GM12873 (cell line): Measurements from ENCODE around the gene LAIR2.

Experiments
- TF ChIP-seq, protein P1 (sequence below): IDR thresholded peaks from 2 replicates; pipeline ENCODE4 v1.5.1; 2012; ENCODE audit warnings: low read depth, mild to moderate bottlenecking, moderate library complexity, low read length, control low read depth; ENCODE audit not compliant: insufficient read depth; ENCODE audit errors: missing control alignments

Gene LAIR2

DNA sequence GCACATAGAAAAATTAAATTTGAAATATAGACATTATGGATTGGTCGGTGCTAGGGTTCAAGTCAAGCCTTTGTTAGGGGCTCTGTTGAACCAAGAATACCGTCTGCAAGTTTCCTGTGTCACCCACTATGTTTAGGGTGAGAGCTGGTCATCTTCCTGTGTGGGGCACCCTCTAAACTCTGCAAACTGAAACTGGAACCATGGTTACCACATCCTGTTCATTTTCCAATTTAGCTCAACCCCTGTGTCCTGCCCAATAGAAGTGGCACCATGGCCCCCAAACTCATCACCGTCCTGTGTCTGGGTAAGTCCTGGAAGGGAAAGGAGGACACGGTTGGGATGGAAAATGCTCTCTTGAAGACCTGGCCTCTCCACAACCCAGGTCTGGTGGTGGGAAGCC, 29.9 kb downstream of the LAIR2 start:
- TF ChIP-seq, protein P1, sequence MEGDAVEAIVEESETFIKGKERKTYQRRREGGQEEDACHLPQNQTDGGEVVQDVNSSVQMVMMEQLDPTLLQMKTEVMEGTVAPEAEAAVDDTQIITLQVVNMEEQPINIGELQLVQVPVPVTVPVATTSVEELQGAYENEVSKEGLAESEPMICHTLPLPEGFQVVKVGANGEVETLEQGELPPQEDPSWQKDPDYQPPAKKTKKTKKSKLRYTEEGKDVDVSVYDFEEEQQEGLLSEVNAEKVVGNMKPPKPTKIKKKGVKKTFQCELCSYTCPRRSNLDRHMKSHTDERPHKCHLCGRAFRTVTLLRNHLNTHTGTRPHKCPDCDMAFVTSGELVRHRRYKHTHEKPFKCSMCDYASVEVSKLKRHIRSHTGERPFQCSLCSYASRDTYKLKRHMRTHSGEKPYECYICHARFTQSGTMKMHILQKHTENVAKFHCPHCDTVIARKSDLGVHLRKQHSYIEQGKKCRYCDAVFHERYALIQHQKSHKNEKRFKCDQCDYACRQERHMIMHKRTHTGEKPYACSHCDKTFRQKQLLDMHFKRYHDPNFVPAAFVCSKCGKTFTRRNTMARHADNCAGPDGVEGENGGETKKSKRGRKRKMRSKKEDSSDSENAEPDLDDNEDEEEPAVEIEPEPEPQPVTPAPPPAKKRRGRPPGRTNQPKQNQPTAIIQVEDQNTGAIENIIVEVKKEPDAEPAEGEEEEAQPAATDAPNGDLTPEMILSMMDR = no peak

DNA sequence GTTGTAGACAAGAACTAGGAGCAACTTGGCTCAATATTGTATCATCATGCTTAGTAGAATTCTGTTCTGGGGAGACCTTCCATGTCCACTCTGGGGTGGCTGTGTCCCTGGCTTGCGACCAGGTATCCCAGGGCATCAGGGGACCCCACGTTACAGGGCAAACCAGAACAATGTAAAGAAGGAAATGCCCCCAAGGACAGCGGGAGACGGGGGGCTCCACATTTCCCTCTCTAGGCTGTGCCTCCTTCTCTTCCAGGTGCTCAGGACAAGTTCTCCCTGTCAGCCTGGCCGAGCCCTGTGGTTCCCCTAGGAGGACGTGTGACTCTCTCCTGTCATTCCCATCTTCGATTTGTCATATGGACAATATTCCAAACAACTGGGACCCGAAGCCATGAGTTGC, 30.8 kb downstream of the LAIR2 start:
- TF ChIP-seq, protein P1 = no peak

DNA sequence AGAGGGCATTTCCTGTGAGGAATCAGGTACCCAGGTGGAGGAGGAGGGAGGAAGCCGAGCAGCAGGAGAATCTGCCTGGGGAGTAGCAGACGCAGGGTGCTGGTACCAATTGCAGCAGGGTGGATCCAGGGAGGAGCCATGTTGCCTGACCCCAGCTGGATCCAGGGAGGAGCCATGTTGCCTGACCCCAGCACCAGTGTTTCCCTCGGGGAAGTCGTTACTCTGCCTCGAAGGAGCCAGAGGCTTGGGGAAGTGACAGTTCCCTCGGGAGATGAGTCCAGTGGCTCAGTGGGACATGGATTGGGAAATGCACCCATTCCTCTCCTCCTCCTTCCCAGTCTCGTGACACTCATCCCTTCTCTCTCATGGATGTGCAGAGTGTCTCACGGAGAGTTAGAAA, 31.5 kb downstream of the LAIR2 start:
- TF ChIP-seq, protein P1 = no peak

DNA sequence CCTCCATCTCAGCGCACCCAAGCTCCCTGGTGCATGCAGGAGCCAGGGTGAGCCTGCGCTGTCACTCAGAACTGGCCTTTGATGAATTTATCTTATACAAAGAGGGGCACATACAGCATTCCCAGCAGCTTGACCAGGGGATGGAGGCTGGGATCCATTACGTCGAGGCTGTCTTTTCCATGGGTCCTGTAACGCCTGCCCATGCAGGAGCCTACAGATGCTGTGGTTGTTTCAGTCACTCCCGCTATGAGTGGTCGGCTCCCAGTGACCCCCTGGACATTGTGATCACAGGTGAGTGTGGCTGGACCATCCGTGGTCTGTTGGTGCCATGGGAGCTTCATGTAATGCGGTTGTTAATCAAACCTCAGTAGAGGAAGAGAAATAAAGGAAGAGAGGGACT, 33.0 kb downstream of the LAIR2 start:
- TF ChIP-seq, protein P1 = no peak

DNA sequence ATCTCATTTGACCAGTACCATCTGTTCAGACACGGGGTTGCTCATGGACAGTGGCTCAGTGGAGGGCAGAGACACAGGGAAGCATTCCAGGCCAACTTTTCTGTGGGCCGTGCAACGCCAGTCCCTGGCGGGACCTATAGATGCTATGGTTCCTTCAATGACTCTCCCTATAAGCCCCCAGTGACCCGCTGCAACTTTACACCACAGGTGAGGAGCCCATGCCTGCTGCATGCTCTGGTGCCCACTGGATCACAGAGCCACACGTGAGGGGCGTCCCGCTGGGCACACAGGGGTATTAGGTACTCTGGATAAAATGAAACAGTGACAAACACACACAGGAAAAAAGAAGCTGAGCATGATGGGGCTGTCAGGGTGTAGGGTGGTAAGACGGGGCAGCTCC, 34.3 kb downstream of the LAIR2 start:
- TF ChIP-seq, protein P1 = no peak

DNA sequence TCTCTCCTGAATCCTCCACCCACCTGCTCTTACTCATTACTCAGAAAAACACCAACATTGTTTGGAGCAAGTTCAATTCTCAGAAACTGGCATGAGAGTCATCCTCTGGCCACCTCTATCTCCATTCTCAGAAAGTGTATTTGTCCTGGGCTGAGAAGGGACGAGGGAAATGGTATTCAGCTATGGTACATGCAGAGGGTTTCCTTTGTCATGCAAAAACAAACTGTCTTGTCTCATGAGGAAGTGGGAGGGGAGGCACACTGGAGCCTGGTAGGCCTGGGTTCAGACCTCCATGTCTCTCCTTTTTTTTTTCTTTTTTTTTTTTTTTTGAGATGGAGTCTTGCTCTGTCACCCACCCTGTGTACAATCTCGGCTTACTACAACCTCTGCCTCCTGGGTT, 39.1 kb downstream of the LAIR2 start:
- TF ChIP-seq, protein P1 = no peak

DNA sequence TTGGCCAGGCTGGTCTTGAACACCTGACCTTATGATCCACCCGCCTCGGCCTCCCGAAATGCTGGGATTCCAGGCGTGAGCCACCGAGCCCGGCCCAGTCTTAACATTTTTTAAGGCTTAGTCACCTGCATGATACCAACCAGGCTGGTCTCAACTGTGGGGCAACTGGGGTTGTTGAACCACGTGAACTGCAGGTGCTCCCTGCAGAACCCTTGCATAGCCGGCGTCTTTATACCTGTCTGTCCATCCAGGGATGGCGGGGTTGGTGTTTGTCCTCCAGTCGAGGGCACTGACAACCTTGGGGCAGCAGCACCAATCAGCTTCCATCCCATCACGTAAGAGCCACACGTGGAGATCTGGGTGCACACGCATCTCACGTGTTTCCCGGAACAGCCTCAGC, 46.2 kb downstream of the LAIR2 start:
- TF ChIP-seq, protein P1 = no peak
